SU-DHL-6 (cell line): Measurements from ENCODE around the gene FAM228B.
"Not testable (repeated sequence)": the region's sequence is repeated elsewhere in the genome, so short reads cannot be mapped to it uniquely, and the experiment has no call there.

ENCODE experiments used
- H2AFZ ChIP-seq: fragments of 200-600 bp; sonication (generic); 2 replicates; pipeline ENCODE4 v1.6.1; 2014; ENCODE audit warnings: low read depth, mild to moderate bottlenecking, moderate library complexity, mixed read lengths, antibody characterized with exemption, low read length; ENCODE audit not compliant: severe bottlenecking
- H3F3A ChIP-seq: fragments of 200-600 bp; shearing (Covaris generic); 2 replicates; pipeline ENCODE4 v1.6.0; 2016; ENCODE audit warnings: antibody characterized with exemption, mild to moderate bottlenecking; ENCODE audit not compliant: insufficient read depth
- H3K27ac ChIP-seq: fragments of 200-600 bp; sonication (generic); 2 replicates; pipeline ENCODE4 v1.5.1; 2016; ENCODE audit warnings: low read depth, mild to moderate bottlenecking, low read length, moderate library complexity, mixed read lengths
- H3K27me3 ChIP-seq: fragments of 200-600 bp; sonication (generic), shearing (Covaris generic); 2 replicates; pipeline ENCODE4 v1.6.0; 2014; ENCODE audit warnings: mild to moderate bottlenecking, low read length
- H3K36me3 ChIP-seq: fragments of 200-600 bp; sonication (generic); 2 replicates; pipeline ENCODE4 v1.6.1; 2014; ENCODE audit warnings: mild to moderate bottlenecking, low read length, mixed read lengths
- H3K4me2 ChIP-seq: fragments of 300-600, 200-600 bp; shearing (Covaris generic), sonication (generic); 2 replicates; pipeline ENCODE4 v1.6.0; 2014; ENCODE audit warnings: low read length, low read depth, mild to moderate bottlenecking; ENCODE audit not compliant: poor library complexity, severe bottlenecking
- H3K4me3 ChIP-seq: fragments of 200-600 bp; sonication (generic); 2 replicates; pipeline ENCODE4 v1.5.1; 2014; ENCODE audit warnings: antibody characterized with exemption, low read length, mild to moderate bottlenecking, mixed read lengths; ENCODE audit not compliant: insufficient read depth, poor library complexity, severe bottlenecking
- H3K79me2 ChIP-seq: fragments of 200-600 bp; sonication (generic); 2 replicates; pipeline ENCODE4 v1.6.1; 2014; ENCODE audit warnings: mild to moderate bottlenecking, low read length, moderate library complexity; ENCODE audit not compliant: insufficient read depth
- H3K9ac ChIP-seq: fragments of 200-600 bp; sonication (generic); 2 replicates; pipeline ENCODE4 v1.7.0; 2014; ENCODE audit warnings: mild to moderate bottlenecking, low read length
- H3K9me2 ChIP-seq: fragments of 200-600 bp; sonication (generic); replicated peaks from 2 replicates; pipeline ENCODE4 v1.6.1; 2014; ENCODE audit warnings: low read length; ENCODE audit not compliant: insufficient read depth
- H3K9me3 ChIP-seq: fragments of 200-600 bp; sonication (generic); 2 replicates; pipeline ENCODE4 v1.6.1; 2014; ENCODE audit warnings: low read length, mixed read lengths; ENCODE audit not compliant: insufficient read depth
- H4K20me1 ChIP-seq: fragments of 200-600 bp; sonication (generic); 2 replicates; pipeline ENCODE4 v1.6.1; 2014; ENCODE audit warnings: low read depth, mild to moderate bottlenecking, antibody characterized with exemption, low read length, moderate library complexity, mixed read lengths
- EZH2phosphoT487 ChIP-seq: fragments of 200-600 bp; sonication (generic), shearing (Covaris generic); conservative IDR thresholded peaks from 2 replicates; pipeline ENCODE4 v1.6.1; 2018; ENCODE audit warnings: mild to moderate bottlenecking, antibody characterized with exemption, low read length, moderate library complexity, mixed read lengths
- TF ChIP-seq, protein P1 (sequence below): fragments of 200-600 bp; sonication (generic); IDR thresholded peaks from one replicate; pipeline ENCODE4 v1.5.1; 2017; ENCODE audit warnings: antibody characterized with exemption, mild to moderate bottlenecking, low read length, moderate library complexity; ENCODE audit not compliant: insufficient read depth, poor library complexity, severe bottlenecking

Gene FAM228B

DNA sequence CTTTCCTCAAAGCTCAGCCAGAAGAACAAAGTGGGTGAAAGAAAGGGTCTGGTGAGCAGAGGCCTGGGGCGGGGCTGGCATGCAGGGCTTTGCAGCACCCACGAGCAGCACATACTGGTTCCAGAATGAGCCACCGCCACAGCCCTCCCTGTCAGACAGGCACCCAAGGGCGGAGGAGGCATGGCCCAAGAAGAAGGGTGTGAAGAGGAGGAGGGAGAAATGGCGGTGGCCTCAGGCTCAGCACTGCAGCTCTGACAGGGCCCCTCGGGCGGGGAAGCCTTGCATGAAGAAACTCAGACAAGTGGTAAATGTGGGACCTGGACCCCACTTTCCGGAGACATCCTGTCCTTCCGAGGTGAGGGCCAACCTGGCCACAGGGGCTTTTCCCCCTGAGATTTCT, 67.2 kb downstream of the FAM228B start:
- H3K9ac ChIP-seq: no peak overlapping the region
- H3K9me3 ChIP-seq: no peaks in the 10 kb centered on the region
- no peak overlapping the region for H2AFZ ChIP-seq
- no peaks in the 10 kb centered on the region for H3K79me2 ChIP-seq
- no peaks in the 10 kb centered on the region for H3K27me3 ChIP-seq
- no peaks in the 10 kb centered on the region for H3K9me2 ChIP-seq
- TF ChIP-seq EZH2phosphoT487: no peak
- TF ChIP-seq, protein P1, sequence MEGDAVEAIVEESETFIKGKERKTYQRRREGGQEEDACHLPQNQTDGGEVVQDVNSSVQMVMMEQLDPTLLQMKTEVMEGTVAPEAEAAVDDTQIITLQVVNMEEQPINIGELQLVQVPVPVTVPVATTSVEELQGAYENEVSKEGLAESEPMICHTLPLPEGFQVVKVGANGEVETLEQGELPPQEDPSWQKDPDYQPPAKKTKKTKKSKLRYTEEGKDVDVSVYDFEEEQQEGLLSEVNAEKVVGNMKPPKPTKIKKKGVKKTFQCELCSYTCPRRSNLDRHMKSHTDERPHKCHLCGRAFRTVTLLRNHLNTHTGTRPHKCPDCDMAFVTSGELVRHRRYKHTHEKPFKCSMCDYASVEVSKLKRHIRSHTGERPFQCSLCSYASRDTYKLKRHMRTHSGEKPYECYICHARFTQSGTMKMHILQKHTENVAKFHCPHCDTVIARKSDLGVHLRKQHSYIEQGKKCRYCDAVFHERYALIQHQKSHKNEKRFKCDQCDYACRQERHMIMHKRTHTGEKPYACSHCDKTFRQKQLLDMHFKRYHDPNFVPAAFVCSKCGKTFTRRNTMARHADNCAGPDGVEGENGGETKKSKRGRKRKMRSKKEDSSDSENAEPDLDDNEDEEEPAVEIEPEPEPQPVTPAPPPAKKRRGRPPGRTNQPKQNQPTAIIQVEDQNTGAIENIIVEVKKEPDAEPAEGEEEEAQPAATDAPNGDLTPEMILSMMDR: no peak
- H3K27ac ChIP-seq: no peak overlapping the region
- H3K36me3 ChIP-seq: no peaks in the 10 kb centered on the region
- H3K4me3 ChIP-seq: no peak overlapping the region
- H4K20me1 ChIP-seq: no peaks in the 10 kb centered on the region
- H3K4me2 ChIP-seq: no peak overlapping the region
- no peaks in the 10 kb centered on the region for H3F3A ChIP-seq

DNA sequence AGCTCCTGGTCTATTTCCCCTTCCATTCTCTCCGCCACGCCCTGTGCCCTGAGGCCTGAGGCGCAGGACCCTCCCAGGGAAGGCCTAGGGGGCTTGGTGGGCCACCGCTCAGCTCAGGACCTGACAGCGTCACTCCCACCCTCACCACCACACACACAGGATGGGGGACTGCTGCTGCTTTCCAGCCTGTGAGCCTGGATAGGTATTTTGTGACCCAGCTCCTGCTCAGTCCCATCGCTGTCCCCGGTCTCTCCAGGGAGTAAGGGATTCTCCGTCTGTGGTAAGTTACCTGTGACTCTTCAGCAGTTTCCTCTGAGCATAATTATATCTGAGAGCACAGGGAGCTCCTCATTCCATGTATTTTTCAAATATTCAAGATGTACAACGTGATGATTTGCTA, 67.9 kb downstream of the FAM228B start:
- H3K27me3 ChIP-seq: no peaks in the 10 kb centered on the region
- no peaks in the 10 kb centered on the region for H4K20me1 ChIP-seq
- no peak for TF ChIP-seq EZH2phosphoT487
- TF ChIP-seq, protein P1: no peak

DNA sequence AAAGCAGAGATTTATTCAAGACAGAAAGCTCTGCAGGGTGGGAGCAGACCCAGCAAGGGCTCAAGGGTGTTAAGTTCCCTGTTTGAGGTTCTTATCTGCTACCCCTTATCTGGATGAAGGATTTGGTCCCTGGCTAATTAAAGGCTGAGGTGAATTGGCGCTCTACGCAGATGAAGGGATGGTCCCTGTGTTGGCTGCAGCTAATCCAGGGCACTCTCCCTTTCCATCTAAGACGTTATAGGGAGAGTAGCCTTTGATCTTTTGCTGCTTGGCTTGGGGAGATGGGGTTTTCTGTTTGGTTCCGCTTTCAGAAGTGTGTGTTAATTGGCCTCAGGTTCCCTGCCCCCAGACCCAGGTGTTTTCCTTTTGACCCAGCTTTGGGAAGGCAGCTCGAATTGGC, 68.6 kb downstream of the FAM228B start:
- no peak overlapping the region for H2AFZ ChIP-seq
- H3K27me3 ChIP-seq: no peaks in the 10 kb centered on the region
- H3K4me2 ChIP-seq: no peak overlapping the region

More for the DNA sequence above, 67.9 kb downstream of the FAM228B start:
- no peak overlapping the region for H3K4me3 ChIP-seq
- no peaks in the 10 kb centered on the region for H3K9me2 ChIP-seq
- no peaks in the 10 kb centered on the region for H3K9me3 ChIP-seq
- no peak overlapping the region for H2AFZ ChIP-seq
- H3K9ac ChIP-seq: no peak overlapping the region
- H3K79me2 ChIP-seq: no peaks in the 10 kb centered on the region
- H3K27ac ChIP-seq: no peak overlapping the region
- H3K4me2 ChIP-seq: no peak overlapping the region
- no peaks in the 10 kb centered on the region for H3K36me3 ChIP-seq
- H3F3A ChIP-seq: no peaks in the 10 kb centered on the region

DNA sequence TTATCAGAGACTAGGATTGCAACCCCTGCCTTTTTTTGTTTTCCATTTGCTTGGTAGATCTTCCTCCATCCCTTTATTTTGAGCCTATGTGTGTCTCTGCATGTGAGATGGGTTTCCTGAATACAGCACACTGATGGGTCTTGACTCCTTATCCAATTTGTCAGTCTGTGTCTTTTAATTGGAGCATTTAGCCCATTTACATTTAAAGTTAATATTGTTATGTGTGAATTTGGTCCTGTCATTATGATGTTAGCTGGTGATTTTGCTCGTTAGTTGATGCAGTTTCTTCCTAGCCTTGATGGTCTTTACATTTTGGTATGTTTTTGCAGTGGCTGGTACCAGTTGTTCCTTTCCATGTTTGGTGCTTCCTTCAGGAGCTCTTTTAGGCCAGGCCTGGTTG, 73.9 kb downstream of the FAM228B start:
- not testable (repeated sequence) for H3K9me3 ChIP-seq, H2AFZ ChIP-seq, H3K4me2 ChIP-seq, H3K27ac ChIP-seq, H3K9me2 ChIP-seq, H3K36me3 ChIP-seq, H3K79me2 ChIP-seq, H3K4me3 ChIP-seq, H3K9ac ChIP-seq, H3F3A ChIP-seq, H3K27me3 ChIP-seq, H4K20me1 ChIP-seq

More for the DNA sequence above, 68.6 kb downstream of the FAM228B start:
- Histone ChIP-seq H3K9me3 (no peaks in the 10 kb centered on the region), H3K9me2 (no peaks in the 10 kb centered on the region), H3K36me3 (no peaks in the 10 kb centered on the region), H3F3A (no peaks in the 10 kb centered on the region), H3K79me2 (no peaks in the 10 kb centered on the region), H4K20me1 (no peaks in the 10 kb centered on the region), H3K4me3 (no peak overlapping the region), H3K27ac (no peak overlapping the region), H3K9ac (no peak overlapping the region)
- TF ChIP-seq, protein P1: no peak
- no peak for TF ChIP-seq EZH2phosphoT487
